SU-DHL-6 (cell line): ENCODE results near the gene ALKBH5.

Experiments used
- EZH2phosphoT487 ChIP-seq: fragments of 200-600 bp; sonication (generic), shearing (Covaris generic); conservative IDR thresholded peaks from 2 replicates; pipeline ENCODE4 v1.6.1; 2018; ENCODE audit warnings: mild to moderate bottlenecking, antibody characterized with exemption, low read length, moderate library complexity, mixed read lengths
- TF ChIP-seq, protein P1 (sequence below): fragments of 200-600 bp; sonication (generic); IDR thresholded peaks from one replicate; pipeline ENCODE4 v1.5.1; 2017; ENCODE audit warnings: antibody characterized with exemption, mild to moderate bottlenecking, low read length, moderate library complexity; ENCODE audit not compliant: insufficient read depth, poor library complexity, severe bottlenecking

DNA sequence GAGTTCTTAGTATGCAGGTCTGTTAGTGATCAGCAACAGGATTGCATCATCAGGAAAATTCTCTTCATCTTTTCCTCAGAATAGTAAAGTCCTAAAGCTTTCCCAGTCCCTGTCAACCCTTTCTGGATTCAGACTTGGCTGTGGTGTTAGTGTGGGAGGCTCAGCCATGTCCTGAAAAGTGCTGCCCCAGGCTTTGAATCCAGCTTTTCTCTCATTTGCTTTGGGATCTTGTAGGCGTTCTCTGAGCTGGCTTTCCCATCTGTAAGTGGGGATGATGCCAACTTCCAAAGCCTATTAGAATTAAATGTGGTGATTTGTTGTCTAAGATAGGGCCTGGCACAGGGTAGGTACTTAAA is 3.0 kb downstream of the ALKBH5 start:
- TF ChIP-seq, protein P1, sequence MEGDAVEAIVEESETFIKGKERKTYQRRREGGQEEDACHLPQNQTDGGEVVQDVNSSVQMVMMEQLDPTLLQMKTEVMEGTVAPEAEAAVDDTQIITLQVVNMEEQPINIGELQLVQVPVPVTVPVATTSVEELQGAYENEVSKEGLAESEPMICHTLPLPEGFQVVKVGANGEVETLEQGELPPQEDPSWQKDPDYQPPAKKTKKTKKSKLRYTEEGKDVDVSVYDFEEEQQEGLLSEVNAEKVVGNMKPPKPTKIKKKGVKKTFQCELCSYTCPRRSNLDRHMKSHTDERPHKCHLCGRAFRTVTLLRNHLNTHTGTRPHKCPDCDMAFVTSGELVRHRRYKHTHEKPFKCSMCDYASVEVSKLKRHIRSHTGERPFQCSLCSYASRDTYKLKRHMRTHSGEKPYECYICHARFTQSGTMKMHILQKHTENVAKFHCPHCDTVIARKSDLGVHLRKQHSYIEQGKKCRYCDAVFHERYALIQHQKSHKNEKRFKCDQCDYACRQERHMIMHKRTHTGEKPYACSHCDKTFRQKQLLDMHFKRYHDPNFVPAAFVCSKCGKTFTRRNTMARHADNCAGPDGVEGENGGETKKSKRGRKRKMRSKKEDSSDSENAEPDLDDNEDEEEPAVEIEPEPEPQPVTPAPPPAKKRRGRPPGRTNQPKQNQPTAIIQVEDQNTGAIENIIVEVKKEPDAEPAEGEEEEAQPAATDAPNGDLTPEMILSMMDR = no peak
- no peak for TF ChIP-seq EZH2phosphoT487
